ENCODE results near the gene CAPN12.
"Not testable (repeated sequence)": the region's sequence is repeated elsewhere in the genome, so short reads cannot be mapped to it uniquely, and the experiment has no call there.

CAPN12 gene

DNA sequence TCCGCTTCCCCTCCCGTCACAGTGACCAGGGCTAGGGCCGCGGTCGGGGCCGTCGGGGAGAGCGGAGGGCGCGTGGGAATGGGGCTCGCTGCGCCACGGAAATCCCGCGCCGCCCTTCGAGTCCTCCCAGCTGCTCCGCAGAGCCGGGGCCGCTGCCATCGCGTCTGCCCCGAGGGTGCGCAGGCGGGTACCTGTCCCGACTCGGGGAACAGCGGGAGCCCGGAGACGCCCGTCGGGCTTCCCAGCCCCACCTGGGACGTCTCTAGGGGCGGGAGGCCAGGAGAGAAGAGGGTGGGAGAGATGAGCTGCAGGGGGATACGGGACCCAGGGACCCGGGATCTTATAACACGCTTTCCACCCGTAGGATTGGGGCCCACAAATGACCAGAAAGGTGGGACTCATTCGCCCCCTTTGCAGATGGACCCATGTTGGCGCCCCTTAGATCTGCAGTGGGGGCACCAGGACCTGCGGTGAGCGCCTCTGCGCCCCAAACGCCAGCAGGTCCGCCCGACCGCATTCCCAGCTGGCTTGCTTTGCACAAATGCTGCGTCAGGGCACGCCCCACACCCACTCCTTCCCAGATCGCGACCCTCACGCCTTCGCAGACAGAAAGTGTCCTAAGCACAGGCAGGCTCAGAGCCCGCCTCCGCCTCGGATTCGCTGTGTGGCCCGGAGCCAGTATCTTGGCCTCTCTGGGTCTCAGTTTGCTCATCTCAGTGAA, 26.1 kb upstream of the CAPN12 start:
- DNase-seq: not testable (repeated sequence)

DNA sequence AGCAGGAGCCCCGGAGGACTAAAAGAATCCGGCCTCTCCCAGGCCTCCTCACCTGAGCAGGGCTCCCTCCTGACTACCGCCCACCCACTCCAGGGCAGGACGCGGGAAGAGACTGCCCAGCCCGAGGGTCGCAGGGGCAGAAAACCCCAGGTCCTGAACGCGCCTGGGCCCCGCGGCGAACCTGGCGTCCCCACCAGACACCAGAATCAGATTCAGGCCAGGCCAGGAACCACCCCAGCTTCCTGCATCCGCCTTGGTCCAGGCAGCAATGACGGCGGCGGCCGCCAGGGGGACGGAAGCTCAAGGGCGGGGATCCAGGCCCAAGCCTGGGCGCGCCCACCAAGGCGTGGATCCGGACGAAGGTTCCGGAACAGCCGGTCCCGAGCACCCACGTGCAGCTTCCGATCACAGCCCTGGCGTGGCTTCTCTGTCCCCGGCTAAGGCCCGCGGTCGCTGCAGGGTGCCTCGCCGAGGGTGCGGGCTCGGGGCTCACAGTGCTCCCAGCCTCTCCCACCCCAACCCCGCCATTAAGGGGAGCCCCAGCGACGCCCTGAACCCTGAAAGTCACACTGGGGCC, 25.4 kb upstream of the CAPN12 start:
- DNase-seq: peak; percentile 93

DNA sequence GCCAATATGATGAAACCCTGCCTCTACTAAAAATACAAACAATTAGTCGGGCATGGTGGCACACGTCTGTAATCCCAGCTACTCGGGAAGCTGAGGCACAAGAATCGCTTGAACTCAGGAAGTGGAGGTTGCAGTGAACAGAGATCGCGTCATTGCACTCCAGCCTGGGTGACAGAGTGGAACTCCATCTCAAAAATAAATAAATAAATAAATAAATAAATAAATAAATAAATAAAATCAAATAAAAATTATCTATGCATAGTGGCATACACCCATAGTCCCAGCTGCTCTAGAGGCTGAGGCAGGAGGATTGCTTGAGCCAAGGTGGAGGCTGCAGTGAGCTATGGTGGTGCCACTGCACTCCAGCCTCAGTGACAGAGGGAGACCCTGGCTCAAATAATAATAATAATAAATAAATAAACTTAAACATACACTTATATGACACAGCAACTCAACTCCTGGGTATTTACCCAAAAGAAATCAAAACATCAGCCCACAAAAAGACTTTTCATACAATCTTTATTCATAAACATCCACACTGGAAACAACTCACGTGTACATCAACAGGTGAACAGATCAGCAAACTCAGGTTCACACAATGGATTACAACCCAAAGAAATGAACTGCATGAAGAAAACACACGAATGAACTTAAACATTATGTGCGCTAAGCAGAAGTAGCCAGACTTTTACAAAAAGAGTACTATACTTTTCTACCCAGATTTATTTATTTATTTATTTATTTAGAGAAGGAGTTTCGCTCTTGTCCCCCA, 22.2 kb upstream of the CAPN12 start:
- no peak for DNase-seq

DNA sequence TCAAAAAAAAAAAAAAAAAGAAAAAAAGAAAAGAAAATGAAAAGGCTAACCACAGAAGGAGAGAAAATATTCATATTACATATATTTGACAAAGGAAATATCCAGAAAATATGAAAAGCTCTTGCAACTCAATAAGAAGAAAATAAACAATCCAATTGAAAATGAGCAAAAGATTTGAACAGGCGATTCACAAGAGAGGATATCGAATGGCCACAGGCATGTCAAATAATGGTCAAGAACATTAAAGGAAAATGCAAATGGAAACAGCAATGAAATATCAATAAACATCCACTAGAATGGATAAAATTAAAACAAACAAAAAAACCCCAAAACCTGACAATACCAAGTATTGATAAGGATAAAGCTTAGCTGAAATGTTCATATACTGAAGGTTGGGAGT, 20.9 kb upstream of the CAPN12 start:
- no peak for DNase-seq

DNA sequence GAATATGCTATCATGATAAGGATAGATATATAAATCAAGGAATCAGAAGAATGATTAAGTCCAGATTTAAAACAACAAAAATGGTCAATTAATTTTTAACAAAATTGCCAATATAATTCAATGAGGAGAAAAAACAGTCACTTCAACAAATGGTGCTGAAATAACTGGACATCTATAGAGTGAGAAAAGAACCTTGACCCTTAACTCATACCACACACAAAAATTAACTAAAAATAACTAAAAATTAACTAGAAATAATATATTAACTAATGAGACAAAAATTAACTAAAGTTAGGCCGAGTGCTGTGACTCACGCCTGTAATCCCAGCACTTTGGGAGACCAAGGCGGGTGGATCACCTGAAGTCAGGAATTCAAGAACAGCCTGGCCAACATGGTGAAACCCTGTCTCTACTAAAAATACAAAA, 19.5 kb upstream of the CAPN12 start:
- DNase-seq: no peak

DNA sequence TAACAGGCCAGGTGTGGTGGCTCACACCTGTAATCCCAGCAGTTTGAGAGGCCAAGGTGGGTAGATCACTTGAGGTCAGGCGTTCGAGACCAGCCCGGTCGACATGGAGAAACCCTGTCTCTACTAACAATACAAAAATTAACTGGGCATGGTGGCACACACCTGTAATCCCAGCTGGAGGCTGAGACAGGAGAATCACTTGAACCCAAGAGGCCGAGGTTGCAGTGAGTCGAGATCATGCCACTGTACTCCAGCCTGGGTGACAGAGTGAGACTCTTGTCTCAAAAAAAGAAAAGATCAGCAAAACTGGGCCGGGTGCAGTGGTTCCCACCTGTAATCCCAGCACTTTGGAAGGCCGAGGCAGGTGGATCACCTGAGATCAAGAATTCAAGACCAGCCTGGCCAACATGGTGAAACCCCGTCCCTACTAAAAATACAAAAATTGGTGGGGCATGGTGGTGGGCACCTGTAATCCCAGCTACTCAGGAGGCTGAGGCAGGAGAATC, 17.7 kb upstream of the CAPN12 start:
- DNase-seq: not testable (repeated sequence)

DNA sequence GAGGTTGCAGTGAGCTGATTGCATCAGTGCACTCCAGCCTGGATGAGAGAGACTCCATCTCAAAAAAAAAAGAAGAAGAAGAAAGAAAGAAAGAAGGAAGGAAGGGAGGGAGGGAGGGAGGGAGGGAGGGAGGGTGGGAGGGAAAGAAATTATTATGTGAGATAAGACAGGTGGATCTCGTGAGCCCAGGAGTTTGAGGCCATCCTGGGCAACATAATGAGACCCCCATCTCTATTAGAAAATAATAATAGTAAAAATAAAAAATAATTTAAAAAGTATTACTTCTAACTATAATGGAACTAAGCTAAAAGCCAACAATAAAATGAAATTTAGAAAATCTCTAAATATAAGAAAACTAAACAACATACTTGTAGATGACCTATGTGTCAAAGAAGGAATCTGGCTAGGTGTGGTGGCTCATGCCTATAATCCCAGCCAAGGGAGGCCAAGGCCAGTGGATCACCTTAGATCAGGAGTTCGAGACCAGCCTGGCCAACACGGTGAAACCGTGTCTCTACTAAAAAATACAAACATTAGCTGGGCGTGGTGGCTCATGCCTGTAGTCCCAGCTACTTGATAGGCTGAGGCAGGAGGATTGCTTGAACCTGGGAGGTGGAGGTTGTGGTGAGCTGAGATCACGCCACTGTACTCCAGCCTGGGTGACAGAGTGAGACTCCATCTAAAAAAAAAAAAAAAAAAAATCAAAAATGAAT, 16.7 kb upstream of the CAPN12 start:
- DNase-seq: not testable (repeated sequence)

DNA sequence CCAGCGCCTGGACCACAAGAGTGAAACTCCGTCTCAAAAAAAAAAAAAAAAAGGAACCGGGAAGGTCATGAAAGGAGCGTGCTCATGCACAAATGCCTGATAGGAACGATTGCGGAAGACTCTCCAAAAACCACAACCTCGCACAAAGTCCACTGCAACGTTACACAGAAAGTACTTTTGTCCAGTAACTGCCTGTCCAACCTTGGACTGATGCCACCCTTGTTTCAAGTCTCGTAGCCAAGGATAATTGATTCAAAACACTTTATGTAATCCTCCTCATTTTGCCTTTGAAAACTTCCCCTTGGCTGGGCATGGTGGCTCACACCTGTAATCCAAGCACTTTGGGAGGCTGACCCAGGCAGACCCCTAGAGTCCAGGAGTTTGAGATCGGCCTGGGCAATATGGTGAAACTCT, 15.3 kb upstream of the CAPN12 start:
- no peak for DNase-seq

DNA sequence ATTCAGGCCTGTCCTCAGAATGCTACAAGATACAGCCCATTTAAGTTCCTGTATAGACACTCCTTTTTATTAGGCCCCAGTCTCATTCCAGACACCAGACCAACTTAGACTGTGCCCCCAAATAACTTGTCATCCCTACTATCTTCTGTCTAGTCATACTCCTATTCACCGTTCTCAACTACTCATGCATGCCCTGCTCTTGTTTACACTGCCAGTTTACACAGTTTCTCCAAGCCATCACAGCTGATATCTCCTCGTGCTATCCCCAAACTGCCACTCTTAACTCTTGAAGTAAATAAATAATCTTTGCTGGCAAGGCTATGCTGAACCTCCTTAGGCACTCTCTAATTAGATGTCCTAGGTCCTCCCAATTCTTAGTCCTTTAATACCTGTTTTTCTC, 9.9 kb upstream of the CAPN12 start:
- not testable (repeated sequence) for DNase-seq

DNA sequence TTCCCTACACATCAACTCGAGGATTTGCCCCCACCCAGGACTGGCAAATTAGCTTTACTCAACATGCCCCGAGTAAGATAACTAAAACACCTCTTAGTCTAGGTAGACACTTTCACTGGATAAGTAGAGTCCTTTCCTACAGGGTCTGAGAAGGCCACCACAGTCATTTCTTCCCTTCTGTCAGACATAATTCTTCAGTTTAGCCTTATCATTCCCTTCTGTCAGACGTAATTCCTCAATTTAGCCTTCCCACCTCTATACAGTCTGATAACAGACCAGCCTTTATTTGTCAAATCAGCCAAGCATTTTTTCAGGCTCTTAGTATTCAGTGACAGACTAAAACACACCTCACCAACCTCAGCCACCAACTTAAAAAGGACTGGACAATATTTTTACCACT, 9.5 kb upstream of the CAPN12 start:
- DNase-seq: not testable (repeated sequence)

DNA sequence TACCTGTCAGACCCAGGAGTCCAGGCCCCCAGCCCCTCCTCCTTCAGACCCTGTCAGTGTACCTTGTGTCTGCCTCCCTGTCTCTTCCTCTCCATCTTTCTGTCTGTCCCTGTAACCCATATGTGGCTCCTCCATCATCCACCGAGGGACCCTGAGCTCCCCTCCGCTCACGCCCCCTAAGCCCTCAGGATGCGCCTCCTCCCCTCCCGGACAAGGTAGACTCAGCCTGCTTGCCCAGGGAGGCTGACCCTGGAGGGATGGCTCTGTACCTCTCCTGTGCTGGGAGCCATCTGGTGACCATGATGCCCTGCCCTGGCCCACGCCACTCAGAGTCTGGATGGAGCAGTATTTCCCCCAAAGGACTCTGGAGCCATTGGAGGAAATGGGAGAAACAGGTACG, 1.0 kb upstream of the CAPN12 start:
- no peak for DNase-seq

DNA sequence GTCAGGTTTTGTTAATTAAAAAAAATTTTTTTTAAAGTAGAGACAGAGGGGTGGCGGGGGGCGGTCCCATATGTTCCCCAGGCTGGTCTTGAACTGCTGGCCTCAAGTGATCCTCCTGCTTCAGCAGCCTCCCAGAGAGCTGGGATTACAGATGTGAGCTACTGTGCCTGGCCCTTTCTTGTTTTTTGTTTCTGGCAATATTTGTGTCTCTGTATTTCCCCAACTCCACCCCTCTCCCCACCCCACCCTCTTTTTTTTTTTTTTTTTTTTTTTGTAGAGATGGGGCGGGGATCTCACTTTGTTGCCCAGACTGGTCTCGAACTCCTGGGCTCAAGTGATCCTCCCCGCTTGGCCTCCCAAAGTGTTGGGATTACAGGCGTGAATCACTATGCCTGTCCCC, 600 bp upstream of the CAPN12 start:
- DNase-seq: peak; percentile 30

DNA sequence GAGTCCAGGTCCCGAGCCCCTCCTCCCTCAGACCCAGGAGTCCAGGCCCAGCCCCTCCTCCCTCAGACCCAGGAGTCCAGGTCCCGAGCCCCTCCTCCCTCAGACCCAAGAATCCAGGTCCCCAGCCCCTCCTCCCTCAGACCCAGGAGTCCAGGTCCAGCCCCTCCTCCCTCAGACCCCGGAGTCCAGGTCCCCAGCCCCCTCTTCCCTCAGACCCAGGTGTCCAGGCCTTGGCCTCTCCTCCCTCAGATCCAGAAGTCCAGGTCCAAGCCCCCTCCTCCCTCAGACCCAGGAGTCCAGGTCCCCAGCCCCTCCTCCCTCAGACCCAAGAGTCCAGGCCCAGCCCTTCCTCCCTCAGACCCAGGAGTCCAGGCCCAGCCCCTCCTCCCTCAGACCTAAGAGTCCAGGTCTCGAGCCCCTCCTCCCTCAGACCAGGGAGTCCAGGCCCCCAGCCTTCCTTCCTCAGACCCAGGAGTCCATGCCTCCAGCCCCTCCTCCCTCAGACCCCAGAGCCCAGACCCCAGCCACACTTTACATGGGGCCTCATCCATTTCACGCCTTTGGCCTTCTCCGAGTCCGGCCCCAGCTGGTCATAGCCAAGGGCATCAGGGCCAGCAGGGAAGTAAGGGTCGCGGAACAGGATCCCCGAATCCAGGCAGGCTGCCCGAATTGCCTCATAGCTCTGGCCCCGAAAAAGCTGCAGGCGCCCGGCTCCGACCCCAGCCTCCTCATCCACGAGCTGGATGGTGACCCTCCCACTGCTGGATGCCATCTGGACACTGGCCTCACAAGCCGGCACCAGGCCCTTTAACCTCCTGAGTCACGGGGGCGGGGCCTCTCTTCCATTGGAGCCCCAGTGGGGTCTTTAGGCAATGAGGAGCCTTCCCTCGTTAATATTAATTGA, 628 bp downstream of the CAPN12 start:
- no peak for DNase-seq

DNA sequence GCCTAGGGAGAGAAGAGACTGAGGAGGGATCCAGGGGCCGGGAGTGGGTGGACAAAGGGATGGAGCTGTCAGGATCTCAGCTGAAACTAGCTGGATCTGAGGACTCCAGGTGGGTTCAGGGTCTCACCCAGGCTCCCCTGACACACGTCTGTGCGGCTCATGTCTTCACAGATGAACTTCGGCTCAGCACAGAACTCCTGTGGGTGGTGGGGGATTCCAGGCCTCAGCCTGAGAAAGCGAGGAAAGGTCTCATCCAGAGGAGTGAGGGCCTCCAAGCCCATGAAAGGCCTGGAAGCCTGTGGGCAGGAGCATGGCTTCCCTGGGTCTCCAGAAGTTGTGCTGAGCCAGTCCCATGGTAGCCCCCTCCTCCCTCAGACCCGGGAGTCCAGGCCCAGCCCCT, 1.4 kb downstream of the CAPN12 start:
- no peak for DNase-seq

DNA sequence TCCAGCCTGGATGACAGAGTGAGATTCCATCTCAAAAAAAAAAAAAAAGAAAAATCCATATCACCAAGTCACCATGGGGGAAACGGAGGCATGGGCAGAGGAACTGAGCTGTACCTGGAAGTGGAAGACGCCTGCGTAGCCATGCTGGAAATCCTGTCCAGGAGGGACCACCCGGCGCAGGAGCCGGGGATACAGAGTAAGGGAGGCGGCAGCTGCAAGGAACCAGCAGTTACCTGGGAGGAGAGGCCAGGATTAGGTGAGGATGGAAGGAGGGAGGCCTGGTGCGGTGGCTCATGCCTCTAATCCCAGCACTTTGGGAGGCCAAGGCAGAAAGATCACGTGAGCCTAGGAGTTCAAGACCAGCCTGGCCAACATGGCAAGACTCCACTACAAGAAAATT, 2.0 kb downstream of the CAPN12 start:
- no peak for DNase-seq

DNA sequence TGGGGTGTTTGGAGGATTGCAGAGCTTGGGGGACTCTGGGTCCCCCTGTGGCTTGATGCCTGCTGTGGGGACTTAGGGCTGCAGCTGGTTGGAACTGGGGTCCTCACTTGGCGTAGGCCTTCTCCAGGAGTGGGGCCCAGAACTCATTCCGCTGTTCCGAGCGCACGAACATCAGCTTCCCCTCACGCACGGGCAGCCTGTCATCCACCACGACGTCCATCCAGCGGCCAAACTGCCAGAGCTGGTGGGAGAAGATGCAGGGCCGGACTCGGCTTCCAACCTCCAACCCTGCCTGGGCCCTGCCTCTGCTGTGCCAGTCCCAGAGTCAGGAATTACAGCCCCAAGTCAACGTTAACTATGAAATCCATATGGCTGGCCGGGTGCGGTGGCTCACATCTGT, 2.6 kb downstream of the CAPN12 start:
- no peak for DNase-seq

DNA sequence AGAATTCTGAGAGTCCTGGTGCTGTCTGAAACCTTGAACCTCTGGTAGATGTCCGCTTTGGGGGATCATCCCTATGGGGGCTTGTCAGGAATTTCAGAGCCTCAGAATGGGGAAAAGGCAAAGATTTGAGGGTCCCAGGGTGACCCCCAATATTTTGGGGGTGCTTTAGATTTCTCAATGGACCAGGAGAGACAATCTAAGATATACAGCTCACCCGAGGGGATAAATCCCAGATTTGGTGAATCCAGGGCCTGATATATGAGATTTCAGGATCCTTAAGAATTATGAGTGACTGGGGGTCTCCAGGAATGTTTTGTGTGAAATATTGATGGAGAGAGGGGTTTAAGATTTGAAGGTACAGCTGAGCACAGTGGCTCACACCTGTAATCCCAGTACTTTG, 3.3 kb downstream of the CAPN12 start:
- DNase-seq: no peak

DNA sequence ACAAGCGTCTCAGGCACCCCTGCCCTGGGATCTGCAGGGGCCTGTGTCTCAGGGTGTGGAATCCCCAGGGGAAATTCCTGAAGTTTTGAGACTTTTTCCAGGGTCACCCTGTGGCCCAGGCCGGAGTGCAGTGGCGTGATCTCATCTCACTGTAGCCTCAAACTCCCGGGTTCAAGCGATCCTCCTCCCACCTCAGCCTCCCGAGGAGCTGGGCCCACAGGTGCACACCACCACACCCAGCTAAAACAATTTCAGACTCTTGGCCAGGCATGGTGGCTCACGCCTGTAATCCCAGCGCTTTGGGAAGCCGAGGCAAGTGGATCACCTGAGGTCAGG, 4.0 kb downstream of the CAPN12 start:
- DNase-seq: no peak

DNA sequence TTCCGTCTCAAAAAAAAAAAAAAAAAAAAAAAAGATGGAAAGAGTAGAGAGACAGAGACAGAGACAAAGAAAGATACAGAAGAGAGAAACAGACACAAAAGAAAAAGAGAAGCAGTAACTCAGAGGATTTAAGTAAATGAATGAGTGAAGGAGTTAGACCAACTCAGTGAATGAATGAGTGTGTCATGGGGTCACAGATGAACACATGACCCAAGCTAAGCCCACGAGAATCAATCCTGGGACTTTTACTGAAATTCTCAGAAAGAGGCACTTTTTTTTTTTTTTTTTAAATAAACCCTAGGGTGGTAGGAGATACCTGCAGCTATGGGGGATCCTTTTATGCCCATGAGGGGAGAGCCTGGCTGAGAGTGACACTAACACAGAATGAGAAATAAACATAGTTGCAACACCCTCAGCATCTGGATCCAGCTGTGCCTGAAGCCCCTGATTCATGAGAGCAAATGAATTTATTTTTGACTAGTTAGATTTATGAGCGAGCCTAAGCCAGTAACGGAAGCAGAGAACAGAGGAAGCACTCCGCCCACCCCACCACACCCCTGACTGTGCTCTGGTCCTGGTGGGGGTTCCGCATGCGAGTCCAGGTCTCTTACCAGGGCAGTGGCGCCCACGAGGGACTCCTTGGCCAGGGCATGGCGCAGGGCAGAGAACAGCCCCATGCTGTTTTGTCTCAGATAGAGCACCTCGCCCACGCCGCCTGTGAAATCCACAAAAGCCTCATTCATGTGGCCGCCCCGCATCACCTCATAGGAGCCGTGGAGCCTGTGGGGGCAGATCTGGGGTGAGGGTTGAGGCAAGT, 4.6 kb downstream of the CAPN12 start:
- DNase-seq: peak; percentile 58

DNA sequence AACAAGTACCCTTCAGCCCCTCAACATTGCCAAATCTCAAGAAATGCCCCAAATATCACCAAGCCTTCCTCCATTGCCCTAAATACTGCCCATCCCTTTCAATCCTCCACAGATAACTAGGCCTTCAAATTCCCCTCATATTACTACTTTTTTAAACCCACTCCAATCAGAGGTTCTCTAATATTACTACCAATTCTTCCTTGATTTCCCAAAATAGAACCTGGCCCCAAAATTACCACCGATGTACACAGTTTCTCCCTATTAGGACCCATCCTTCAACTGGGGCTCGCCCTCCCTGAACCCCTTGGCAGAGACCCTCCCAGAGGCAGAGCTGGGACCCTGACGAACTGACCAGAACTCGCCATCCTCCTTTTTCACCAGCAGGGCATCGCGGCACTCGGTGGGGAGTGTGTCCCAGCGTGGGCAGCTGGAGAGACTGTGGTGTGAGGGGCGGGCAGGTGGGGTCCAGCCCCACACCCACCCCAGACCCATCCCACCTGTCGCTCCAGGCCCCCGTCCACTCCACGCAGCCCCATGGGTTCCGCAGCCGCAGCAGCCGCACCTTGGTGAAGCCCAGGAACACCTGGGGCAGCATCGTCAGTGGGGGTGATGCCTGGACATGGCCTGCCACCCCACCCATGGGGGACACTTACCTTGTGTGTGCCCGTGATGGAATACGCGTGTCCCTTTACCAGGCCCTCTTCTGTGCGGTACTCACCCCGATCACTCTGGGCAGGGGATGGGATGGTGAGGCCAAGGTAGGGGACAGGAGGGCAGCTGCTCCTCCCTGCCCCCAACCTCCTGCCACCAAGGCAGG, 6.1 kb downstream of the CAPN12 start:
- DNase-seq: no peak

All from hematopoietic multipotent progenitor cell treated with erythropoietin and hydrocortisone succinate and interleukin-3 and kit ligand, for 4 days (in vitro differentiated cells).